Stimulated activated effector memory CD8-positive, alpha-beta T cell treated with anti-CD3 and anti-CD28 coated beads, Interleukin-12 subunit alpha, Interleukin-12 subunit beta, amount 100 ng/mL, for 72 hours (primary cell): ENCODE data around the gene LYRM1.

ENCODE experiments used
- ATAC-seq: fragments of 150-1000 bp; cut with Tn5 transposase; 2 replicates; pipeline ENCODE4 v1.10.0; 2021
- DNase-seq, 2 donors: peaks; one replicate each; pipeline ENCODE4 v3.0.0; 2021 to 2022; ENCODE audit warnings: low spot score in 2 of 2
- H3K27ac Mint-ChIP-seq: one replicate; pipeline ENCODE4 v1.8.0; 2022; ENCODE audit warnings: mild to moderate bottlenecking, mixed read lengths
- H3K36me3 Mint-ChIP-seq: one replicate; pipeline ENCODE4 v1.8.0; 2022; ENCODE audit warnings: mild to moderate bottlenecking, mixed read lengths
- H3K4me1 Mint-ChIP-seq: one replicate; pipeline ENCODE4 v1.8.0; 2022; ENCODE audit warnings: mixed read lengths
- H3K4me3 Mint-ChIP-seq: one replicate; pipeline ENCODE4 v1.8.0; 2022; ENCODE audit warnings: mild to moderate bottlenecking, mixed read lengths
- H3K9me3 Mint-ChIP-seq: one replicate; pipeline ENCODE4 v1.8.0; 2022; ENCODE audit warnings: mixed read lengths

LYRM1 gene

GRCh38 chr16:20866145-20866772 lies 34.3 kb upstream of the LYRM1 start:
- no peaks in the 10 kb centered on the region for H3K9me3 Mint-ChIP-seq
- H3K4me3 Mint-ChIP-seq: peak overlapping the region; percentile 37
- no peak for DNase-seq
- peaks cover 65% of the 10 kb centered on the region for H3K4me1 Mint-ChIP-seq
- ATAC-seq: peak; percentile 80
- H3K27ac Mint-ChIP-seq: peak overlapping the region; percentile 96
- peaks cover 26% of the 10 kb centered on the region for H3K36me3 Mint-ChIP-seq

GRCh38 chr16:20866801-20867200 lies 33.8 kb upstream of the LYRM1 start:
- no peak for ATAC-seq
- DNase-seq: no peak
- Mint-ChIP-seq H3K27ac (peak overlapping the region; percentile 96), H3K4me3 (peak overlapping the region; percentile 37), H3K36me3 (peaks cover 22% of the 10 kb centered on the region), H3K4me1 (peaks cover 66% of the 10 kb centered on the region), H3K9me3 (no peaks in the 10 kb centered on the region)

GRCh38 chr16:20867585-20867984 lies 33.0 kb upstream of the LYRM1 start:
- Mint-ChIP-seq H3K27ac (peak overlapping the region; percentile 96), H3K9me3 (no peaks in the 10 kb centered on the region), H3K4me1 (peaks cover 70% of the 10 kb centered on the region), H3K4me3 (no peak overlapping the region), H3K36me3 (peaks cover 20% of the 10 kb centered on the region)
- ATAC-seq (no peak), DNase-seq (no peak)

- DNase-seq (no peak), ATAC-seq (no peak)
- peaks cover 19% of the 10 kb centered on the region for H3K36me3 Mint-ChIP-seq
- H3K27ac Mint-ChIP-seq: no peak overlapping the region
- no peaks in the 10 kb centered on the region for H3K9me3 Mint-ChIP-seq
- peaks cover 72% of the 10 kb centered on the region for H3K4me1 Mint-ChIP-seq
- no peak overlapping the region for H3K4me3 Mint-ChIP-seq
Observed at GRCh38 chr16:20868890-20869289, 31.7 kb upstream of the LYRM1 start.

- Mint-ChIP-seq H3K4me1 (peaks cover 75% of the 10 kb centered on the region), H3K27ac (no peak overlapping the region), H3K4me3 (no peak overlapping the region), H3K36me3 (peaks cover 27% of the 10 kb centered on the region), H3K9me3 (no peaks in the 10 kb centered on the region)
- DNase-seq: no peak
- ATAC-seq: no peak
Observed at GRCh38 chr16:20870122-20870820, 30.3 kb upstream of the LYRM1 start.

GRCh38 chr16:20871258-20871657 lies 29.3 kb upstream of the LYRM1 start:
- Mint-ChIP-seq H3K4me3 (no peak overlapping the region), H3K27ac (no peak overlapping the region), H3K9me3 (no peaks in the 10 kb centered on the region), H3K4me1 (peaks cover 73% of the 10 kb centered on the region), H3K36me3 (peaks cover 29% of the 10 kb centered on the region)
- ATAC-seq (no peak), DNase-seq (no peak)

- no peak overlapping the region for H3K4me3 Mint-ChIP-seq
- H3K36me3 Mint-ChIP-seq: peaks cover 32% of the 10 kb centered on the region
- DNase-seq: no peak
- H3K27ac Mint-ChIP-seq: peak overlapping the region; percentile 32
- ATAC-seq: no peak
- no peaks in the 10 kb centered on the region for H3K9me3 Mint-ChIP-seq
- peaks cover 71% of the 10 kb centered on the region for H3K4me1 Mint-ChIP-seq
Observed at GRCh38 chr16:20871941-20872815, 28.4 kb upstream of the LYRM1 start.

- H3K4me3 Mint-ChIP-seq: peak overlapping the region; percentile 62
- peak overlapping the region; percentile 86 for H3K27ac Mint-ChIP-seq
- peaks cover 66% of the 10 kb centered on the region for H3K4me1 Mint-ChIP-seq
- H3K36me3 Mint-ChIP-seq: peaks cover 38% of the 10 kb centered on the region
- H3K9me3 Mint-ChIP-seq: no peaks in the 10 kb centered on the region
- DNase-seq: no peak
- ATAC-seq: no peak
Observed at GRCh38 chr16:20873331-20873730, 27.2 kb upstream of the LYRM1 start.

- ATAC-seq (no peak), DNase-seq (no peak)
- Mint-ChIP-seq H3K4me1 (peaks cover 70% of the 10 kb centered on the region), H3K9me3 (no peaks in the 10 kb centered on the region), H3K36me3 (peaks cover 39% of the 10 kb centered on the region), H3K4me3 (peak overlapping the region; percentile 62), H3K27ac (peak overlapping the region; percentile 86)
Observed at GRCh38 chr16:20874088-20874581, 26.4 kb upstream of the LYRM1 start.

GRCh38 chr16:20875355-20875650 lies 25.3 kb upstream of the LYRM1 start:
- peak overlapping the region; percentile 62 for H3K4me3 Mint-ChIP-seq
- peaks cover 39% of the 10 kb centered on the region for H3K36me3 Mint-ChIP-seq
- DNase-seq (no peak), ATAC-seq (no peak)
- peak overlapping the region; percentile 61 for H3K27ac Mint-ChIP-seq
- no peaks in the 10 kb centered on the region for H3K9me3 Mint-ChIP-seq
- H3K4me1 Mint-ChIP-seq: peaks cover 79% of the 10 kb centered on the region

GRCh38 chr16:20878682-20879147 lies 21.9 kb upstream of the LYRM1 start:
- DNase-seq: no peak
- Mint-ChIP-seq H3K4me3 (peak overlapping the region; percentile 60), H3K27ac (peak overlapping the region; percentile 84), H3K9me3 (no peaks in the 10 kb centered on the region), H3K36me3 (peaks cover 36% of the 10 kb centered on the region), H3K4me1 (peaks cover 62% of the 10 kb centered on the region)
- ATAC-seq: peak; percentile 58

- Mint-ChIP-seq H3K36me3 (peaks cover 40% of the 10 kb centered on the region), H3K27ac (peak overlapping the region; percentile 84), H3K4me1 (peaks cover 61% of the 10 kb centered on the region), H3K9me3 (no peaks in the 10 kb centered on the region), H3K4me3 (peak overlapping the region; percentile 60)
- no peak for DNase-seq
- ATAC-seq: peak; percentile 86
Observed at GRCh38 chr16:20879175-20880040, 21.2 kb upstream of the LYRM1 start.

- H3K9me3 Mint-ChIP-seq: no peaks in the 10 kb centered on the region
- peaks cover 43% of the 10 kb centered on the region for H3K36me3 Mint-ChIP-seq
- H3K4me1 Mint-ChIP-seq: peaks cover 49% of the 10 kb centered on the region
- DNase-seq (no peak), ATAC-seq (no peak)
- no peak overlapping the region for H3K4me3 Mint-ChIP-seq
- no peak overlapping the region for H3K27ac Mint-ChIP-seq
Observed at GRCh38 chr16:20880867-20881502, 19.6 kb upstream of the LYRM1 start.

- Mint-ChIP-seq H3K36me3 (peaks cover 40% of the 10 kb centered on the region), H3K27ac (no peak overlapping the region), H3K4me3 (no peak overlapping the region), H3K4me1 (peaks cover 47% of the 10 kb centered on the region), H3K9me3 (no peaks in the 10 kb centered on the region)
- DNase-seq (no peak), ATAC-seq (no peak)
Observed at GRCh38 chr16:20881503-20881878, 19.1 kb upstream of the LYRM1 start.
